ENCODE results near the gene TBC1D28. TPM values are rescaled to one million over a fixed set of nuclear protein-coding genes. Genes with fewer than 3 reads are reported as not detected.
"Not testable (repeated sequence)": the region's sequence is repeated elsewhere in the genome, so short reads cannot be mapped to it uniquely, and the experiment has no call there.

Gene TBC1D28
- total and polyA plus RNA-seq, 2 of the 13 experiments (the other 11 are each of a cell fraction or from before 2014, with no cell fraction given) = 0.03 TPM; not detected in 1

- TF ChIP-seq ZNF687 (CRISPR knock-in tag; IDR thresholded peaks at IDR 0.05) = peak; percentile 49
- peak; percentile 59 for TF ChIP-seq ZFY (CRISPR knock-in tag; IDR thresholded peaks at IDR 0.05)
- peak; percentile 54; the same call in 1 of the 2 replicates for TF ChIP-seq PHF8 (CRISPR knock-in tag; IDR thresholded peaks at IDR 0.05)
- peak; percentile 78 for TF ChIP-seq PRDM15 (CRISPR knock-in tag; IDR thresholded peaks at IDR 0.05)
- not testable (repeated sequence) for TF ChIP-seq GABPA (IDR thresholded peaks at IDR 0.05; ENCODE audit: low read depth, low read length)
- peak; percentile 66; the same call in 1 of the 2 replicates for TF ChIP-seq GABPA (CRISPR knock-in tag; IDR thresholded peaks at IDR 0.05; ENCODE audit: low read depth)
- peak; percentile 19 for TF ChIP-seq HNRNPLL (IDR thresholded peaks at IDR 0.05; ENCODE audit: low read depth, low read length, poor library complexity, severe bottlenecking)
These were observed 37.8 kb upstream of the TBC1D28 start, which contains the start of gene FOXO3B (continued) for GRCh38 chr17:18681767-18682571.

GRCh38 chr17:18677381-18677780 is 33.2 kb upstream of the TBC1D28 start:
- POLR2A ChIA-PET; H3K9me3 ChIP-seq (ENCODE audit: low read length); FAIRE-seq: not testable (repeated sequence)

More at GRCh38 chr17:18677381-18677780, 33.2 kb upstream of the TBC1D28 start:
- H2AFZ ChIP-seq (ENCODE audit: low read length); H3K27me3 ChIP-seq (ENCODE audit: control insufficient read depth in 1 of 2, insufficient read depth in 2 of 2, low read length in 2 of 2); DNase-seq (ENCODE audit: low spot score); intact Hi-C loops (cut with micrococcal nuclease; ENCODE audit: unreplicated experiment); CTCF ChIA-PET (ENCODE audit: low intra/inter-chr PET ratio, low total read pairs); H3K9ac ChIP-seq (ENCODE audit: insufficient read depth, low read depth, low read length); in situ Hi-C loops (cut with HindIII; ENCODE audit: extremely low pct_ligation_motif_present, low pct_unique_long_range_greater_than_20kb); H4K20me1 ChIP-seq (ENCODE audit: insufficient read depth, low read length); H3K79me2 ChIP-seq (ENCODE audit: insufficient read depth, low read length); H3K4me1 ChIP-seq (ENCODE audit: insufficient read depth, low read length); H3K36me3 ChIP-seq (replicated peaks in 1 of 2; ENCODE audit: control insufficient read depth in 1 of 2, insufficient read depth in 2 of 2, low read length in 2 of 2); H3K4me3 ChIP-seq (replicated peaks in 1 of 3; ENCODE audit: insufficient read depth in 1 of 3, low read depth in 2 of 3, low read length in 3 of 3); H3K4me2 ChIP-seq (ENCODE audit: low read depth, low read length); H3K27ac ChIP-seq (ENCODE audit: extremely low read length, insufficient read depth, low read length); BruUV-seq (replicated peaks); ATAC-seq: not testable (repeated sequence)
- 100% methylated on average over 19 of the region's 29 CpGs for WGBS (ENCODE audit: low lambda C conversion rate)

Measured in HepG2 (cell line).